ENCODE results near the gene CCNG1. TPM values are rescaled to one million over a fixed set of nuclear protein-coding genes. Genes with fewer than 3 reads are reported as not detected.

The CCNG1 gene
- total and polyA plus RNA-seq, 2 donors (not counting 1 experiment from before 2014, with no cell fraction given): 210 to 449 TPM

DNA sequence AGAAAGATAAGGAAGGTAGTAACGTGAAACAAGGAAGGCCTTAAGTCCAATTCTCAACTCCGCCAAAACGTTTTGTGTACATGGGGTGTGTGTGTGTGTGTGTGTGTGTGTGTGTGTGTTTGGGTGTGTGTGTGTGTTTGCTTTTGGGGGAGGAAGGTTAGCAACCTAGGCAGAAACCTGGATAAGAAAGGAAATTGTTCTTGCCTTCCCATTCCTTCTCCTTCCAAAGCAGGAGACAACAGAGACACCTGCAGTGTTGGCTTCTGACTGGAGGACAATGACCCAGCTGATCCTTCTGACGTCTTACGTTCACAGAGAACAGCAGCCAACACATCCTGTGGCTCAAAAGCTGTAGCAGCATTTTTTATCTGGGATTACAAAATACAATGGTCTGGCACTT, 4.1 kb upstream of the CCNG1 start:
- H3K4me3 ChIP-seq (replicated peaks in 1 of 4; ENCODE audit: control extremely low read depth in 1 of 4, insufficient read depth in 1 of 4, low read depth in 3 of 4, low read length in 4 of 4): no peak overlapping the region
- H3K27me3 ChIP-seq (ENCODE audit: control insufficient read depth, insufficient read depth, low read length): no peaks in the 10 kb centered on the region
- peaks cover 8% of the 10 kb centered on the region for H3K79me2 ChIP-seq (ENCODE audit: control insufficient read depth, insufficient read depth, low read length)
- no peak overlapping the region for H3K27ac ChIP-seq (ENCODE audit: insufficient read depth, low read length)
- TF ChIP-seq CTCF (conservative IDR thresholded peaks at IDR 0.05 in 1 of 2, IDR thresholded peaks at IDR 0.05 in 1 of 2; ENCODE audit: low read depth in 1 of 2, low read length in 2 of 2) (no peak), EZH2 (IDR thresholded peaks at IDR 0.05; ENCODE audit: low read length, missing control alignments) (no peak)
- H3K36me3 ChIP-seq (ENCODE audit: control insufficient read depth, insufficient read depth, low read length): no peaks in the 10 kb centered on the region
- H3K9ac ChIP-seq (ENCODE audit: insufficient read depth, low read length): no peak overlapping the region
- H3K4me2 ChIP-seq (ENCODE audit: extremely low read depth, insufficient read depth, low read length): no peak overlapping the region
- H3K9me3 ChIP-seq (ENCODE audit: control insufficient read depth, insufficient read depth, low read depth, low read length): no peaks in the 10 kb centered on the region
- DNase-seq (ENCODE audit: low read depth in 2 of 2): no peak
- no peaks in the 10 kb centered on the region for H3K4me1 ChIP-seq (ENCODE audit: control insufficient read depth, extremely low read depth, insufficient read depth, low read length)
- H4K20me1 ChIP-seq (ENCODE audit: control insufficient read depth, extremely low read depth, insufficient read depth, low read length): no peaks in the 10 kb centered on the region
- no peak overlapping the region for H2AFZ ChIP-seq (ENCODE audit: low read length)

GRCh38 chr5:163434401-163434866, 3.0 kb upstream of the CCNG1 start:
- H3K9me3 ChIP-seq (ENCODE audit: control insufficient read depth, insufficient read depth, low read depth, low read length): no peaks in the 10 kb centered on the region
- DNase-seq (ENCODE audit: low read depth in 2 of 2): peak in 1 of 2 donors; percentile 78
- H4K20me1 ChIP-seq (ENCODE audit: control insufficient read depth, extremely low read depth, insufficient read depth, low read length): no peaks in the 10 kb centered on the region
- H3K27ac ChIP-seq (ENCODE audit: insufficient read depth, low read length): no peak overlapping the region
- peaks cover 20% of the 10 kb centered on the region for H3K79me2 ChIP-seq (ENCODE audit: control insufficient read depth, insufficient read depth, low read length)
- H3K4me1 ChIP-seq (ENCODE audit: control insufficient read depth, extremely low read depth, insufficient read depth, low read length): peaks cover 3% of the 10 kb centered on the region
- TF ChIP-seq EZH2 (IDR thresholded peaks at IDR 0.05; ENCODE audit: low read length, missing control alignments): no peak
- no peak for TF ChIP-seq CTCF (conservative IDR thresholded peaks at IDR 0.05 in 1 of 2, IDR thresholded peaks at IDR 0.05 in 1 of 2; ENCODE audit: low read depth in 1 of 2, low read length in 2 of 2)
- no peak overlapping the region for H3K9ac ChIP-seq (ENCODE audit: insufficient read depth, low read length)
- no peak overlapping the region for H3K4me2 ChIP-seq (ENCODE audit: extremely low read depth, insufficient read depth, low read length)
- no peaks in the 10 kb centered on the region for H3K27me3 ChIP-seq (ENCODE audit: control insufficient read depth, insufficient read depth, low read length)
- H2AFZ ChIP-seq (ENCODE audit: low read length): peak overlapping the region; percentile 11
- no peaks in the 10 kb centered on the region for H3K36me3 ChIP-seq (ENCODE audit: control insufficient read depth, insufficient read depth, low read length)
- no peak overlapping the region for H3K4me3 ChIP-seq (replicated peaks in 1 of 4; ENCODE audit: control extremely low read depth in 1 of 4, insufficient read depth in 1 of 4, low read depth in 3 of 4, low read length in 4 of 4)

DNA sequence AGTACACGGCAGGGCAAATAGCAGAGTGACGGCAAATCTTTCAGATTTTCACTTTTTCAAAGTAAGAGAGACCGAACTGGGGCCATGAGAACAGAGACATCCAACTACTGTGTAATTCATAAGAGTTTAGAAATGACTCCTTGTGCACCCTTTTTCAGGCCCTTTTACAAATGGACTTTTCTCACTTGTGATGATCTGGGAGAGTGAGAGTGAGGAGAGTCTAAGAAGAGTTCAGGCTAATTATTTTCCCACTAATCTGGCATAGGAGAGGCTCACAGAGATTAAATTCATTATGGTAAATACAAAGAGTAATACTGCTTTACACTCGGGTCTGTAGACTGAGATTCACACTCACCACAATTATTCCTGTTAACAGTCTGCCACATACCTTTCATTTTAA, 880 bp upstream of the CCNG1 start:
- no peaks in the 10 kb centered on the region for H3K36me3 ChIP-seq (ENCODE audit: control insufficient read depth, insufficient read depth, low read length)
- no peak overlapping the region for H3K4me2 ChIP-seq (ENCODE audit: extremely low read depth, insufficient read depth, low read length)
- no peak overlapping the region for H3K9ac ChIP-seq (ENCODE audit: insufficient read depth, low read length)
- H3K27ac ChIP-seq (ENCODE audit: insufficient read depth, low read length): no peak overlapping the region
- H3K9me3 ChIP-seq (ENCODE audit: control insufficient read depth, insufficient read depth, low read depth, low read length): no peaks in the 10 kb centered on the region
- H3K4me1 ChIP-seq (ENCODE audit: control insufficient read depth, extremely low read depth, insufficient read depth, low read length): peaks cover 5% of the 10 kb centered on the region
- TF ChIP-seq CTCF (conservative IDR thresholded peaks at IDR 0.05 in 1 of 2, IDR thresholded peaks at IDR 0.05 in 1 of 2; ENCODE audit: low read depth in 1 of 2, low read length in 2 of 2) (no peak), EZH2 (IDR thresholded peaks at IDR 0.05; ENCODE audit: low read length, missing control alignments) (no peak)
- DNase-seq (ENCODE audit: low read depth in 2 of 2): no peak
- H4K20me1 ChIP-seq (ENCODE audit: control insufficient read depth, extremely low read depth, insufficient read depth, low read length): no peaks in the 10 kb centered on the region
- H3K4me3 ChIP-seq (replicated peaks in 1 of 4; ENCODE audit: control extremely low read depth in 1 of 4, insufficient read depth in 1 of 4, low read depth in 3 of 4, low read length in 4 of 4): peak overlapping the region in 1 of 4 experiments; percentile 97
- no peaks in the 10 kb centered on the region for H3K27me3 ChIP-seq (ENCODE audit: control insufficient read depth, insufficient read depth, low read length)
- H3K79me2 ChIP-seq (ENCODE audit: control insufficient read depth, insufficient read depth, low read length): peaks cover 35% of the 10 kb centered on the region
- H2AFZ ChIP-seq (ENCODE audit: low read length): no peak overlapping the region

Data from fibroblast of lung (primary cell).